Hematopoietic multipotent progenitor cell (in vitro differentiated cells): ENCODE results near the gene MKLN1. TPM values are rescaled to one million over a fixed set of nuclear protein-coding genes. Genes with fewer than 3 reads are reported as not detected.
"Not testable (repeated sequence)": the region's sequence is repeated elsewhere in the genome, so short reads cannot be mapped to it uniquely, and the experiment has no call there.

ENCODE experiments used
- DNase-seq, 3 donors: peaks; one replicate each; pipeline ENCODE4 v3.0.0-alpha.2; 2011 to 2015; ENCODE audit warnings: low read depth in 2 of 3, low spot score in 2 of 3
- total RNA-seq: library from RNA; depleted of rRNA; stranded (reverse); fragments of >200 nt; gene quantifications from one replicate; pipeline ENCODE4 v1.2.3, GENCODE V29; 2012

Gene MKLN1
- total RNA-seq, 1 donor = 27.7 TPM

DNA sequence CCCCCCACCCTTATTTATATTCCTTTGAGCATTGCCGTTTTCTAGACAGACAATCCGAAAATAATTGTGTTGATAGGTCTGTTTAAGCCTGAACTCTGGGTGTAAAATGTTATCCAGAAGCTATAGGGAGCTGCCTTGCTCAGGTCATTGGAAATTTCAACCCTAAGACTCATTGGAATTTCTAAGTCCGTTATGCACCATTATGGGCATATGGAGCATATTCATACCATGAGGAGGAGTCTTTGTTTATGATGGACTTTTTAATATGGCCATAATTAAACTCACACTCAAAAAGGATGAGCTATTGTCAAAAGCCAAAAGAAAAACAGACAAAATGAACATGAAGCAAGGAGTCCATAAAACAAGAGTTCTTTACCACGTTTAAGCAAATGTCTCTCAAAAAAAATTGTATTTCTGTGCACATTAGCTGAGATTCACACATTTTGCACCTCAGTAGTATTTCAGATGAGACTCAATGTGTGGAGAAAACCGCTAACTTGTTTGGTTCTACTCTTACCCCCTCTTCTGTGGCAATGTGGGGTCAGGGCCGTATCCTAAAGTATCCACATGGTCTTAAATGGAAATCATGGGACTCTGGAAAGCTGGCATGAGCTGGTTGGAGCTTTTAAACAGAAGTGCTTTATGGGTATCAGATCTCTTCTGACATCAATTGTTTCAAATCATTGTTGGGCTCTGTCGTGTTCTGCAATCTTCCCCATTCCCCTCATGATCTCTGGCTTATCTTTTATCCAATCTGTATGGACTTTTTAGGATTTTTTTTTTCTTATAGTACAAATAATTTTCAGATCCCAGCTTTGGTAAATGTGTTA is 168.2 kb downstream of the MKLN1 start:
- no peak for DNase-seq

GRCh38 chr7:131497454-131497853 is 169.8 kb downstream of the MKLN1 start:
- DNase-seq = no peak

DNA sequence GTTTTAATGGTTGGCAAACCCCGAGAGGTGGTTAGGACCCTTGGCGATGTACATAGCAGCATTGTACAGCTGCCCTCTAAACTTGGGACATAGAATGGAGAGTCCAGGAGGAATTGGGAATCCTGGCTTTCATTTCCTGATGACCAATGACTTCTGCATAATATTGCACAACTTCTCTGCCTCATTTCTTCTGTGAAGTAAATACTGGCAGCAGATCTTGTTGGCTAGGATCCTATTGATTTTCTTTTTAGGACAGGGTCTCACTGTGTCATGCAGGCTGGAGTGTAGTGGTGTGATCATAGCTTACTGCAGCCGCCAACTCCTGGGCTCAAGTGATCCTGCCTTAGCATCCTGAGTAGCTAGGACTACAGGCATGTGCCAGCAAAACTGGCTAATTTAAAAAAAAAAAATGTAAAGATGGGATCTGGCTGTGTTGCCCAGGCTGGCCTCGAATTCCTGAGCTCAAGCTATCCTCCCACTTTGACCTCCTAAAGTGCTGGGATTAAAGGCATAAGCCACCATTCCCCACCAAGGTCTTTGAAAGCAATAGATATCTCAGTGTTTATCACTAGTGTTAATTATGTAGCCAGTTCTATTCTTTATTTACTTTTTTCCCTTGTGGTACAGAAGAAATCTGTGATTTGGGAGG is 170.7 kb downstream of the MKLN1 start:
- DNase-seq = no peak

GRCh38 chr7:131499801-131500200 is 172.1 kb downstream of the MKLN1 start:
- DNase-seq = no peak

DNA sequence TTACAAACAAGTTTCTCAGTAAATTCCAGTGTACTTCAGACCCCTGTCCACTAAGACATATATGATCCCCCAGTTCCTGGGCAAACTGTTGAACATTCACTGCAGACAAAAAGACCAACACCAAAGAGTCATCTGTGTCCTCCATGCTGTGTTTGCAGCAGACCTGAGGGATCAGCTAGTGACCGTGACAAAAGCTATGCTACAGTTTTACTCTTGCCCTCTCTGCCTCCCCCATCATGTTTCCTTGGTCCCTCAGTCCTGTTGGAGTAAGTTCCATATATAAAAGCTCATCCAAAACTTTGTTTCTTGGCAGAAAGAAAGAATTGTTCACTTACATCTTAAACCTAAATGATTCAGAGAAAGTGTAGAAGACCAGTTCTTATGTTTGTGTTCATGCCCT is 172.7 kb downstream of the MKLN1 start:
- no peak for DNase-seq

GRCh38 chr7:131501422-131501821 is 173.7 kb downstream of the MKLN1 start:
- peak; percentile 17 to 73 (median 47) for DNase-seq

DNA sequence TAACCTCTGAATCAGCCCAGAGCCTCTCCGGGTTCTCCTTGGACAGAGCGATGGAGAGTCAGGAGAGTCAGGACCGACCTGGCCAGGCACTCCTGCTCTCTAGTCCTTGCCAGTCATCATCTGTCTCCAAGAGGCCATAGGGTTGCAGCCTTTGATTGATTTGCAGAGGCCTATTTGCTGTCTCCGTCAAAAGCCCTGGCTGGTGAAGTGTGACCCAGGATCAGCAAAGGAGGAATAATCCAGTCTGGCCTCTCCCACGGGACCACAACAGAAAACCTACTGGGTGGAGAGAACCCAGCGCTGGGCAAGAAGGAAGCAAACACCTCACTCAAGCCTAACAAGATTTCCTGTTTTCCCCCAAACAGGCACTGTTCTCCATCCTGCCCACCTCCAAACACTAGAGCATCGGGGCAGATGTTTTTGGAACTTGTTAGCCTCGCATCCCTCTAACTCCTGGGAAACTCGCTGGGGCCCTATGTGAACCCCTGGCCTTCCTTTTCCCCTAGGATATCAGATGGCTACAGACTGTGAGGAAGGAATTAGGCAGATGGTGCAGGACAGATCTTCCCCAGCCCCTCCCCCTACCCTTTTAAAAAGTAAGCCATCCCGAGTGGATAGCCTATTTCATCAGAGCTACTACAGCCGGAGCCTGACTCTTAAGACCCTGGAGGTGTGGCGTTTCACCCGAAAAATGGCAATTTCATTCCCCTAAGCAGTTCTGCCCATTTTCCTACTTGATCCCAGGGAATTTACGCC is 174.4 kb downstream of the MKLN1 start:
- DNase-seq = no peak

- no peak for DNase-seq
Observed at GRCh38 chr7:131502810-131503508, 175.3 kb downstream of the MKLN1 start.

DNA sequence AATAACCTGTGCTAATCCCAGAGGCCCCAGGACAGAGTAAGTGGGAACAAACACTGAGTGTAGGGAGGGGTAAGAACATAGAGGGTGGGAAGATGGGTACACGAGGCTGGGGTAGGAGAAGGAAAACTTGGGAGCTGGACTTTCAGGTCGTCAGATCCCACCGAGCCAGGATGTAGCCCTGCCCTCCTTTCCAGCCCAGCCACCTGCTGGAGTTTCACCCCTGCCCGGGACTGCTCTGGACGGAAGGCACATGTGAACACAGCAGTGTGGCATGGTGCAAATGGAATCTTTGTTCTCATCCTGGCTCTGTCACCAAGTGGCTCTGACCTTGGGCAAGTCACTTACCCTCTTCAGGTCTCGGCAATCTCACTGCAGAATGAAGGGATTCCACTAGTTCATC is 176.0 kb downstream of the MKLN1 start:
- DNase-seq = no peak

DNA sequence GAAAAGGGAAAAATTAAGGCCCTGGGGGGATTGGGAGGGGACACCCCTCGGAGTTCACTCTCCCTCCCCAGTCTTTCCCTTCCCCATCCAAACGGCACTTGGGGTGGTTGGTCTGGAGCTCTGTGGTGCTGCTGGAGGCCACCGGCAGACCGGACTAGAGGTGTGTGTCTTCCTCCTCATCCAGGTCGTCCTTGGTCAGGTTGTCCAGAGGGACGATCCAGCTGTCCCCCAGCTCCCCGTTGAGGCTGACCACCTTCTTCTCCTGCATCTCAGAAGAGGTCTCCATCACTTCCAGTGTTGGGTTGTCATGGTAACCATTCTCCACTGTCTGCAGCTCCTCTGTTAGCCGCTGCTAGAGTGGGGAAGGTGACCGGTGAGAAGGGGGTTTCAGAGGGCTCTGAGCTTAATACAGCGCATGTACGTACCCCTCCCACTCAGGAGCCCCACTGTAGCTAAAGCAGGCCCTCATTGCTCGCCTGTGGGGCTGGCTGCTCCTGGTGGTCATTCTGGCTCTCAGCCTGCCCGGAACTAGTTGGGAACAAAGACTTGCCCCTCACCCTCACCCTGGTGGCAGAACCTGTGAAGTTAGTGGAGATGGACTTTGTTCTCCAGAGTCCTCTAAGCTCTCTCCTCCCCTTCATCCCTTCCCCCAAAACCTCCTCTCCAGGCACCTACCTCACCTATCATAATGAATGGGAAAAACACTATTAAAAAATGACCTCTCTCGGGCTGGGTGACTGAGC is 176.7 kb downstream of the MKLN1 start:
- DNase-seq = no peak

DNA sequence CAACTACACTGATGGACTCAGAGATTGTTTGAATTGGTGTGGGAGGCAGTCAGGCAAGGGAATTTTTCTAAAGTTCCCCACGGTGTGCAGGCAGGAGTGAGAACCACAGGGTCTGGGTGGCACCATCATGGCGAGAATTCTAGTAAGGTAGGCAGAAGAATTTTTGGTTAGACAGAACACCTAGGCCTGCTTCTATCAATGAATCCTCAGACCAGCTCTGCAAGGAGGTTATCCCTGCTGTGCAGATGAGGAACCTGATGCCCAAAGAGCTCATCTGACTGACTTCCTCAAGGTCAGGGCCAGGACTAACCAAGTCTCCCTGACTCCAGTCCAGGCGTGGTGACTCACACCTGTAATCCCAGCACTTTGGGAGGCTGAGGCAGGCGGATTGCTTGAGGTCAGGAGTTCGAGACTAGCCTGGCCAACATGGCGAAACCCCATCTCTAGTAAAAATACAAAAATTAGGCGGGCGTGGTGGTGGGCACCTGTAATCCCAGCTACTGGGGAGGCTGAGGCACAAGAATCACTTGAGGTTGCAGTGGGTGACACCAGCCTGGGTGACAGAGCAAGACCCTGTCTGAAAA is 177.5 kb downstream of the MKLN1 start:
- not testable (repeated sequence) for DNase-seq

GRCh38 chr7:131505636-131506557 is 178.2 kb downstream of the MKLN1 start:
- DNase-seq = no peak

- no peak for DNase-seq
Observed at GRCh38 chr7:131506597-131506996, 178.9 kb downstream of the MKLN1 start.

- DNase-seq = peak; percentile 60 to 80 (median 63)
Observed at GRCh38 chr7:131507592-131508331, 180.1 kb downstream of the MKLN1 start.

DNA sequence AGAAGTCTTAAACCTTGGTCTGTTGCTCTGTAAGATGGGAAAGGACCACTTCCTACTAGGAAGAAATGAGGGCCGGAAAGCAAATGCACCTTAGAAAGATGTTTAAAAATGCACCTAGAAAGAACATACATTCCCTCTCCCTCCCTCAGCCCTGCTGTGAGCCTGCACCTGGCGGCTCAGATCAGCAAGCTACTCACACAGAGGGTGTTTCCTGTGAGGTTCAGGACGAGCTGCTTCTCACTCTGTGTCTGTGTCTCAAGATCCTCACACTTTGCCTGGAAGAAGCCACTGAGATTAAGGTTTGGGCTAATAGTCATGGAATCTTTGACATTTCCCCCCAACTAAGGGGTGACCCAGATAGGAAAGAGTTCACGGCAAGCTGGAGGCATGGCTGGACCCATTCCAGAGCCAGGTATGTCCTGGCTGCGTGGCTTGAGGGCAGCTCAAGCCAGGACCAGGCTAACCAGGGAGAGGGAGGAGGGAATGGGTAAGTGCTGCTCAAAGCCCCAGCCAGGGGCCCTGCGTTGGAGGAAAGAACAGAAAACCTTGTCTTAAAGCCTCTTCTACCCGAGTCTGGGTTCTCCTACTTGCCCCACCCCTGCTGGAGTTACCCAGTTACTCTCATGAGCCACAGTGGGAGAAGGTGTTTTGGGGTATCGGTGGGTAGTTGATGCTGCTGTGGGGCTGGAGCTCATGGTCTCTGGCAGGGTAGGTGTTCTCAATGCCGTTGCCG is 181.2 kb downstream of the MKLN1 start:
- DNase-seq = no peak

- no peak for DNase-seq
Observed at GRCh38 chr7:131509781-131510180, 182.1 kb downstream of the MKLN1 start.

DNA sequence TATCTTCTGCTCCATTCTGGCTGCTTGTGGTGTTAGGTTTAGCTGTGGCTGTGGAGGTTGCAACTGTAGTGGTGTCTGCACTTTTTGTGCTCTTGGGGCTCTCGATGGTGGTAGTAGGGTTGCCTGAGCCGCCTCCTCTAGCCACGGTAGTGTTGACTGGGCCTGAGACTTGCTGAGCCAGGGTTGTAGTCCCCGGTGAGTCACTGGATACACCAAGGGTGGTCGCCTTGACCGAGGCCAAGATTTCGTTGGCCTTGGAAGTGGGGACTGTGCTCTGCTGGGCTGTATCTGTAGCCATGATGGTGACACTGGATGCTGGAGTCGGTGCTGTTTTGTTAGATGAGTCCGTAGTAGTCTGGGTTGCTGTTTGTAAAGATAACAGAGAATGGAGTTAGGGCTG is 183.4 kb downstream of the MKLN1 start:
- no peak for DNase-seq
